Neutrophil (primary cell): ENCODE measurements around the gene USP13.

Experiments
- H3K27ac ChIP-seq: fragments of 200-600 bp; sonication (generic); 2 replicates; pipeline ENCODE4 v1.5.1; 2016; ENCODE audit warnings: mild to moderate bottlenecking, moderate library complexity
- H3K27me3 ChIP-seq: fragments of 200-600 bp; sonication (generic); 2 replicates; pipeline ENCODE4 v1.6.0; 2016; ENCODE audit warnings: mild to moderate bottlenecking
- H3K36me3 ChIP-seq: fragments of 200-600 bp; sonication (generic); 2 replicates; pipeline ENCODE4 v1.5.1; 2017
- H3K4me1 ChIP-seq, 2 experiments: fragments of 200-600 bp in 1 of 2; sonication (generic) in 1 of 2; 1 replicate in 1 of 2; 2 replicates in 1 of 2; pipeline versions ENCODE4 v1.5.1 to v1.6.1; 2013 to 2016; ENCODE audit warnings: low read depth in 1 of 2, low read length in 1 of 2, mild to moderate bottlenecking in 1 of 2, moderate library complexity in 1 of 2; ENCODE audit not compliant: control insufficient read depth in 1 of 2, insufficient read depth in 1 of 2
- H3K4me3 ChIP-seq, 2 experiments: fragments of 200-600 bp in 1 of 2; sonication (generic) in 1 of 2; 1 replicate in 1 of 2; 2 replicates in 1 of 2; pipeline ENCODE4 v1.5.1; 2013 to 2016; ENCODE audit warnings: low read depth in 1 of 2, low read length in 1 of 2, mild to moderate bottlenecking in 1 of 2, moderate library complexity in 1 of 2
- H3K9me3 ChIP-seq: fragments of 200-600 bp; sonication (generic); 2 replicates; pipeline ENCODE4 v1.5.1; 2016
- TF ChIP-seq, protein P1 (sequence below): fragments of 200-600 bp; sonication (generic); IDR thresholded peaks from 2 replicates; pipeline ENCODE4 v1.5.1; 2016; ENCODE audit warnings: antibody characterized with exemption

USP13 gene

DNA sequence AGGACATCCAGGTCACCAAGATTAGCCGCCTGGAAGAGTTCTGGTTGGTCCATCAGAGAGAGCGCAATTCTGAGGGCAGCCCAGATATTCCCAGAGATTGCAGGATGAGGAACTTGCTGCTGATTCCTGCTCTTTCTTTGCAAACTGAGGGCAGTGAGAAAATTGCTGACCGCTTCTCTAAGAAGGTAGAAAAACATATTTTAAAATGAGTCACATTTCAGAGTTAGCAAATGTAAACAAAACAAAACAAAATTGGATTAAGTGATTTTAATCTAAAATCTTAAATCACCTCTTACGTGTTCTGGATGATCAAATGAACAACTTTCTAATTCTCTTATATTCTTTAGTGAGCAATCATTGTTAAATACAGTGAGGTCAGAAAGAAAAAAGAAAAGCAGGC, 149.0 kb downstream of the USP13 start:
- Histone ChIP-seq H3K27me3 (peaks cover 5% of the 10 kb centered on the region), H3K36me3 (no peaks in the 10 kb centered on the region), H3K27ac (no peak overlapping the region), H3K4me1 (peaks cover 7 to 9% of the 10 kb centered on the region in 2 experiments), H3K4me3 (no peak overlapping the region), H3K9me3 (no peaks in the 10 kb centered on the region)
- TF ChIP-seq, protein P1, sequence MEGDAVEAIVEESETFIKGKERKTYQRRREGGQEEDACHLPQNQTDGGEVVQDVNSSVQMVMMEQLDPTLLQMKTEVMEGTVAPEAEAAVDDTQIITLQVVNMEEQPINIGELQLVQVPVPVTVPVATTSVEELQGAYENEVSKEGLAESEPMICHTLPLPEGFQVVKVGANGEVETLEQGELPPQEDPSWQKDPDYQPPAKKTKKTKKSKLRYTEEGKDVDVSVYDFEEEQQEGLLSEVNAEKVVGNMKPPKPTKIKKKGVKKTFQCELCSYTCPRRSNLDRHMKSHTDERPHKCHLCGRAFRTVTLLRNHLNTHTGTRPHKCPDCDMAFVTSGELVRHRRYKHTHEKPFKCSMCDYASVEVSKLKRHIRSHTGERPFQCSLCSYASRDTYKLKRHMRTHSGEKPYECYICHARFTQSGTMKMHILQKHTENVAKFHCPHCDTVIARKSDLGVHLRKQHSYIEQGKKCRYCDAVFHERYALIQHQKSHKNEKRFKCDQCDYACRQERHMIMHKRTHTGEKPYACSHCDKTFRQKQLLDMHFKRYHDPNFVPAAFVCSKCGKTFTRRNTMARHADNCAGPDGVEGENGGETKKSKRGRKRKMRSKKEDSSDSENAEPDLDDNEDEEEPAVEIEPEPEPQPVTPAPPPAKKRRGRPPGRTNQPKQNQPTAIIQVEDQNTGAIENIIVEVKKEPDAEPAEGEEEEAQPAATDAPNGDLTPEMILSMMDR, result no peak

DNA sequence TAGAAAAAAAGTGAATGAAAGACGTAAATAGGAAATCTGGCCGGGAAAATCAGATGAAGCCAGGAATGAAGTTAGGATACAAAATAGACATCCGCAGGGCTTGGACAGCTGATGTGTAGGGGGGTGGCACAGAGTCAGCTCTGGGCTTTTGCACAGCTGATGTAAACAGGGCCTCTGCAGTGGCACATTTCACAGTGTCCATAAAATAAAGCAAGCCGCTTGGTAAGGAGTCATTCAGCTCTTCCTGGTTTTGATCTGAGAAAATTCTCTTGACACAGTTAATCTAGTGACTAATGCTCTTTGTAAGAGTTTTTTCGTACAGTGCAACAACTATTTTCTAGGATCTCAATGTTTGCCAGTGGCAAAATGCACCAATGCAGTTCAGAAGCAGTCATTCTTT, 153.3 kb downstream of the USP13 start:
- TF ChIP-seq, protein P1, result no peak
- H3K4me1 ChIP-seq, result peaks cover 3 to 6% of the 10 kb centered on the region in 2 experiments
- H3K27me3 ChIP-seq, result peaks cover 5% of the 10 kb centered on the region
- H3K4me3 ChIP-seq, result no peak overlapping the region
- H3K27ac ChIP-seq, result no peak overlapping the region
- no peaks in the 10 kb centered on the region for H3K9me3 ChIP-seq
- no peaks in the 10 kb centered on the region for H3K36me3 ChIP-seq

DNA sequence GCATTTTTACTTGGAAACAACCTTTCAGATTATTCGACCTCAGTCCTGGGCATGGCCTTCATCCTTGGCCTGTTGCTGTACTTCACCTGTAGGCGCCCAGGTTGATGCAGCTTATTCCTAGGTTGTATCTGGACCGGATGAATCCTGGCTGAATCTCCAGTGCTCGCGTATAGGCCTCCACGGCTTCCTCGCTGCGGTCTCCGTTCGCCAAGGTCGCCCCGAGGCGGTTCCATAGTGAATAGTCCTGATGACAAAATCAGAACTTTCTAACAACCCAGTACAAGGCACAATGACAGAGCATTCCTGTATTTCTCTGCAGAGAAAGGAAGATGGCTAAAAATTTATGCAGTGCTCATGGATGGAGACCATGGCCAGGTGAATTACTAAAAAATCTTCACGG, 154.7 kb downstream of the USP13 start:
- Histone ChIP-seq H3K36me3 (no peaks in the 10 kb centered on the region), H3K4me3 (no peak overlapping the region), H3K4me1 (no peaks in the 10 kb centered on the region), H3K27me3 (peaks cover 5% of the 10 kb centered on the region), H3K9me3 (no peaks in the 10 kb centered on the region), H3K27ac (no peak overlapping the region)
- TF ChIP-seq, protein P1, result no peak

DNA sequence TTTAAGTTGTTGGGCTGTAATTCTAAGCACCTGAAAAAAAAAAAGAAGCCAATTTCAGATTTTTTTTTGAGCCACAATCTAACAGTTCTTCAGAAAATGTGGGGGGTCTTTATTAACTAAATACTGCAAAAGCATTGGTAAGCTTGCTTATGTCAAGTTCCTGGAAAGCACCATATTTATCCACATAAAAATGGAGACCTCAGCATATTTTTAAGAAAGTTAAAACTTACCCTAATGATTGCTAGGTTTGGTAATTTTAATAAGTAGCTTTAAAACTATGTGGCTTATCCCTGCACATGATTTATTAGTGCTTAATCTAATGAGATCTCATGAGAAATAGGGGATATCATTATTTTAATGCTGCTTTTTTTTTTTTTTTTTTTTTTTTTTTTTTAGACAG, 156.8 kb downstream of the USP13 start:
- Histone ChIP-seq H3K9me3 (no peaks in the 10 kb centered on the region), H3K36me3 (no peaks in the 10 kb centered on the region), H3K27me3 (no peaks in the 10 kb centered on the region), H3K27ac (no peak overlapping the region), H3K4me1 (no peaks in the 10 kb centered on the region), H3K4me3 (no peak overlapping the region)
- TF ChIP-seq, protein P1, result no peak

DNA sequence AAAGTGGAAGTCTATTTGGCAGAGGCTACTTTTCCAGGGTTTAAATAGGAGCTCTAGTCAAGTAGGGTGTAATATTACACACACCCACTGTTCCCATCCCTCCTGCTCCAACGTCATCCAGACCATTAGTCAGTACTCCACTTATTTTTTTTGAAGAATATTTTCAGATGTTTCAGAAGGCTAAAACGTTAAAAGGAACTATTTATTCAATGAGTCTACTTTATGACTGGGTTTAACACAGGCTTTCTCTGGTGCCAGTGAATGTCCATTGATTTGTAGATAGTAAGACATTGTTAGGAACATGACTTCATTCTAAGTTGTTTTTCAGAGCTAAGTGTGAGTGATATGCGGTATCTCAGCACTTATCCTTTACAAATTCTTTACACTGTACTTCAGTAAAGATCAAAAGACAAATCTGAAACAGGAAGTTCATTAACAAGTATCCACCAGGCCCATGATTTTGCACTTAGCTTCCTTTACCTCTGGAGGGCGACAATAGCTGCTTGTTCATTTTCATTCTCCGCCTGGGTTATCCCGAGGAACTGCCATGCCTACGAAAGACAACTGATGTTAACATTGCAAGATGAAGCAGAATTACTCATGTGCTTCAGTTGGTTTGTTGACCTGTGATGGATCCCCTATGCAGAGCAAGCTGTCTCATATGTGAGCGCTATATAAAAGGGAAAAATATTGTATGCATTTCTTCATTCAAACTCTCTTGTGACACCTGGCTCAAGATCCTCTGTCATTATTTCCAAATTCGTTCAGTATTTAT, 158.7 kb downstream of the USP13 start:
- no peak overlapping the region for H3K4me3 ChIP-seq
- TF ChIP-seq, protein P1, result no peak
- H3K36me3 ChIP-seq, result no peaks in the 10 kb centered on the region
- H3K9me3 ChIP-seq, result no peaks in the 10 kb centered on the region
- no peaks in the 10 kb centered on the region for H3K4me1 ChIP-seq
- no peak overlapping the region for H3K27ac ChIP-seq
- H3K27me3 ChIP-seq, result no peaks in the 10 kb centered on the region
